Mesenteric fat pad (tissue), 1 donor: ENCODE results near the gene DYSF. TPM values are rescaled to one million over a fixed set of nuclear protein-coding genes. Genes with fewer than 3 reads are reported as not detected.

Experiments
- DNase-seq: peaks from one replicate; pipeline ENCODE4 v3.0.0-alpha.2; 2020; ENCODE audit warnings: low spot score
- total RNA-seq: library from RNA; stranded (reverse); fragmentation: NEBNext Ultra II Directional; extraction: Animal tissue kit (Norgen Biotek cat#: 25700); gene quantifications from one replicate; pipeline ENCODE4 v1.2.1, GENCODE V29; 2021
- donor health status: DM: yes; HTN: yes; CAD: no.

The DYSF gene
- total RNA-seq, 1 donor from 2014 or later: 54.1 TPM

DNA sequence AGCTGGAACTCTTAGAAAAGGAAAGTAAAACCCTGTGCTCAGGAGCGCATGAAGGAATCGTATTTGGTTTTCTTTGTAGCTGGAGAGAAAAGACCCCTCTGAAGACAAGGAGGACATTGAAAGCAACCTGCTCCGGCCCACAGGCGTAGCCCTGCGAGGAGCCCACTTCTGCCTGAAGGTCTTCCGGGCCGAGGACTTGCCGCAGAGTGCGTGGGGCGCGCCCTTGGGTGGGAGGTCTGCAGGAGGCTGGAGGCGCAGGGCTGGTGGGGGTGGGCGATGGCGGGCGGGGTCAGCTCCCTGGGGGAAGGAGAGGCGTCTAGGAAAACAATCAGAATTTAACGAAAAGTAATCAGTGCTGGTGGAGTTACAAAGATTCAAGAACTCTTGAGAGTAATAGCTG, 72.8 kb downstream of the DYSF start:
- DNase-seq: peak; percentile 72

DNA sequence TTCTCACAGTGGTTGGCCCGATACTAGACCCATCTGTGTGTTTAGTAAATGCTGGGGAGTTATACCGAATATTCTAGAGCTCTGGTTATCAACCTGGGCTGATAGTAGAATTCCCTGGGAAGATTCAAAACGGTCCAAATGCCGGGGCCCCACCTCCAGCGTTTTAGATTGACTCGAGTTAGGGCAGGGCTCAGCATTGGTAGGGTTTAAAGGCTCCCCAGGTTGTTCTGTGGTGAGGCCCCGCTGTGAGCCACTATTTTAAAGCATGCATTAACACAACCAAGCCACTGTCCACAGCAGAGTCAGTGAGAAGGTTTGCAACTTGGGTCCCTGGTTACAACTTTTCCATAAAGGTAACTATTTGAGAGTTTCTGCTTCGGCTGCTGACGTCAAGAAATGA, 73.6 kb downstream of the DYSF start:
- no peak for DNase-seq

DNA sequence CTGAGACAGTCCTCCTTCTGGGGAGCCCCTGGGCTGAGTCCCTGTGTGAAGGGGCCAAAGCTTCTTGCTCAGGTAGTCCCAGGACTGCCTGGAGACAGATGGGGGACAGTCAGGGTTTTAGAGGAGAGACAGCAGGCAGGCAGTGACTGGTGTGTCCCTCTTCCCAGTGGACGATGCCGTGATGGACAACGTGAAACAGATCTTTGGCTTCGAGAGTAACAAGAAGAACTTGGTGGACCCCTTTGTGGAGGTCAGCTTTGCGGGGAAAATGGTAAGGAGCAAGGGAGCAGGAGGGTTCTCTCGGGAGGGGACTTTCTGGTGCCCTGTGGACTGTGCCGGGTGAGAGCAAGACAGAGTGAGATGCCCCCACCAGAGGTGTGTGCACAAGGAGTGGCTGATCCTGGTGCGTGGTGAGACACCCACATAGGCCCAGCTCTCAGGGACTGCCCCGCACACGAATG, 74.8 kb downstream of the DYSF start:
- DNase-seq: peak; percentile 67

DNA sequence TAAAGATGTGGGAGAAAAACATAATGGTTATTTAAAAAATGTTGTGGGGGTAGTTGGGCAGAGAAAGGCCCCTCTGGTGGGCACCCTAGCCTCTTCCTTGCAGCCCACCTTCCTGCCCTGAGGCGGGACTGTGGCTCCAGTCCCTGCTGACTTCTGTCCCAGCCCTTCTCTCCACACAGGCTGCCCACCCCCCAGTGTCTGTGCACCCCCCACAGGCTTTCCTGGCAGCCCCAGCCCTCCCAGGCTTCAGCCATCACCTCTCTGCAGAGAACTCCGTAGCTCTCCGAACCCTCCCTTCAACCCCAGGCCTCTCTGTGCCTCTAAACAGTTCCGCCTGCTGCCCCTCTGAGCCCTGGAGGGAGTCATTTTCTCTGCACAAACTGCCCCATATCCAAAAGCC, 75.4 kb downstream of the DYSF start:
- DNase-seq: peak; percentile 62

DNA sequence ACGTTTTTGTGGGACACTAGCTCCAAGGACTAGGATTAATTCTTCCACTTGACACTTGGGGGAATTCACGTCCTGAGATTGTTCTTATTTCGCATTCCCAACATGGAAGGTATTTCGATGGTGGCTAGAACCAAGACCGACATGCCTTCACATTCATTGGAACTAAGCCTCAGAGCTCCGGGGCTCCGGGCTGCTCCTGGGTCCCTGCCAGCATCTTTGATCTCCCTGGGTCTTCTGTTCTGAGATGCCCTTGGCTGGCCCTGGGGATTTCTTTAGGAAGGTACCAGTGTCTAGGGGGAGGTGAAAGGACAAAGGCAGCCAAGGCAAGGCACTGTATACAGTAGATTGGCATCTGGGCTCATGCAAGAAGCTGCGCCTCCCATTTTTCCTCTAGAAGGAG, 76.8 kb downstream of the DYSF start:
- peak; percentile 41 for DNase-seq

DNA sequence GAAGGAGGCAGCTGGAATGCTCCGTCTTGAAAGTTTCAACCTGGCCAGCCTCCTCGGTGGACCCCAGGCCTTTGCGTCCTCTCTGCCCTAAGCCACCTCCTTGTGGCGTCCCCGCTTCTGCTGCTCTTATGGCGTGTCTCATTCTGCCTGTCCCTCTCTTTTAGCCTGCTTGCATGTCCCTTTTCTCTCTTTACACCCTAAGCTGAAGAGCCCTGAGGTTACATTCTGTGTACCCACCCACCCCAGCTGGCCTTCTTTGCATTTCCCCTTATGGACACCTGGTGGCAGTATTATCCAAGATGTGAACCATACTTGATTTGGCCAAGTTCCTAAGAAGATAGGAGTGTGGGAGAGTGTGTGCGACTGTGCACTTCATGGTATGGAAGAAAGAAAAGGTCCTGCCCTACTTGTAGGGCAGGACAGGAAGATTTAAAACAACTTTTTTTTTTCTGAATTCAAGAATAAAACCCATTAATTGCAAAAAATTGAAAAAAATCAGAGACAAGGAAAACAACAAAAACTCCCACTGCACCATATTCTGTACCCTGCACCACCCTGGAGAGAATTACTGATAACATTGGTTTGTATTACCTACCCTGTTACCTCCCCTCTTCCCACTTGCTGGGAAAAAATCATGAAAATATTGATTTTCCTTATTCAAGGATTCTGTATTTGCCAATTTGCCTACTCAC, 77.4 kb downstream of the DYSF start:
- peak; percentile 14 for DNase-seq

DNA sequence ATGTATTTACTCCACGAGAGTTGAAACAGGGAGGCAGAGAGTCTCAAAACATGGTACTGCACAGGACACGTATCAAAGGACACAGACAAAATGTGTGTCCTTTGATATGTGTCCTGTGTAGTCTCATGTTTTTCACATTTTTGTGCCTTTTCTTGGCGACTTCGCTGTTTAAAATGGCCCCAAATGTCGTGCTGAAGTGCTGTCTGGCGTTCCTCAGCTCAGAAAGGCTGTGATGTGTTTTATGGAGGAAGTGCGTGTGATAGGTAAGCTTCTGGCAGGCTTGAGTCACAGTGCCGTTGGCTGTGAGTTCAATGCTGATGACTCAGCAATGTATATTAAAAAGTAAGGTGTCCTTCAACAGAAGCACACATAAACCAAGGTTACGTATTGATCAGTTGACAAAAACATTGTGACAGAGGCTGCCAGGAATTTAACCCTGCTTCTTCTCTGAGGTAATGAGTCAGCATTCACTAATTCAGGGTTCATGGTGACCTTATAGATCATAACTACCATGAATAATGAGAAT, 78.2 kb downstream of the DYSF start:
- DNase-seq: peak; percentile 30

DNA sequence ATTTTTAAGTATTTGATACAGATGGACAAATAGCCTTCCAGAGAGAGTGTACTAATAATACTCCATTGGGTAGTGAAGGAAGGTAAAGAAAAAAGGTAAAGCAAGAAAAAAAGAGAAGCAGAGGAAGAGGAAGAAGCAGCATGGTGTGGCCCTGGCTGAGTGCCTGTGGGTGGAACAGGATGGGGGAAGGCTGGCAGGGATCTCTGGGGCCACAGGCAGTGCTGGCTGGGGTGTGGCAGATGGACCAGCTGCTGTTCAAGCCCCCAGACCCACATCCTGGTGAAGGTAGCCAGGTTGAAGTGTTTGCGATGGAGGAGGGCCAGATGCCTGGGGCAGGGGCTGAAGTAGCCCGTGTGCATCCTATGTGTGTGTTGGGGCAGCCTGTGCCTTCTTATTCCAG, 79.0 kb downstream of the DYSF start:
- peak; percentile 47 for DNase-seq

DNA sequence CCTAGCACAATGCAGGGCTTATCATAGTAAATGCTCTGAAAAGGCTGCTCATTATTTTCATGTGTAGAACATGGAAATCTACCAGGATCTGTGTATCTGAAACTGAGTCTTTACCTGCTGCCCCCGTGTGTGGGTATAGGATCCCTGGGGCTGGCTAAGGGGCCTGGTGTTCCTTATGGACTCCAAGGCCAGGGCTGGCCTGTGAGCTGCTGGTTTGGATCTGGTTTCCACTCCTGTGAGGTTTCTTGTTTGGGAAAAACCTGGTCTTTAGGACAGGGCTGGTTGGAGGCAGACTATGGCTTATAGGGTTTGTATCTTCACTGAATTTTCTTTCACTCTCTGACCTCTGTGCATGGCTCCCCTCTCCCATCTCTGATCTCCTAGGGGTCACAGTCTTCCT, 80.8 kb downstream of the DYSF start:
- DNase-seq: peak; percentile 24

DNA sequence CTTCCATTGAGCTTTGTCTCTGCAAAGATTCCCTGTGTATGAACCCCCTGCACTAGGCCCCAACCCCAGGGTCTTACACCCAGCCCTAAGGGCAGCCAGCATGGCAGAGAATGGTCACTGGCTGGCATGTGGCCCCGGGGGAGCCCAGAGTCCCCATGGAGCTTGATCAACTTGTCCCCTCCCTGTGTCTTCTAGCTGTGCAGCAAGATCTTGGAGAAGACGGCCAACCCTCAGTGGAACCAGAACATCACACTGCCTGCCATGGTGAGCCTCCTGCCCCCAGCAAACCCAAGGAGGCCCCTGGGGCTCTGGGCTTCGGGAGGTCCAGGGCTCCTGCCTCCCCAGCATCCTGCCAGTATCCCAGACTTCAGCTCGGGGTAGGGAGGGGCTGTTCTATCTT, 81.5 kb downstream of the DYSF start:
- peak; percentile 55 for DNase-seq

DNA sequence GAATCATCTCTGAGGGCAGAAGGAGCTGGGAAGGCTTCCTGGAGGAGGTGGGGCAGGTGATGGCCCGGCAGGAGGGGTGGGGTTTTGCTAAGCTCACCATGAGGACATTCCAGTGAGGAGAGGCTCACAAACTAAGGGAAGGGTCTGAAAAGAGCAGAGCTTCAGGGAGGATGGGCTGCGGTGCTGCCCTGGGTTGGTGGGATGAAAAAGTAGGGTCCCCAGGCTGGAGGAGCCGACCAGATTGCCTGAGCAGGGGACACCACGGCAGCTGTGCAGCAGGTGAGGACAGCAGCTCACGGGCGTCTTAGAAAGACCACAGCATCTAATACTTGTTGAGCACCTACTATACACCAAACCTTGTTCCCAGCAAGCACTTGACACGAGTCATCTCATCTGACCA, 82.2 kb downstream of the DYSF start:
- peak; percentile 81 for DNase-seq

DNA sequence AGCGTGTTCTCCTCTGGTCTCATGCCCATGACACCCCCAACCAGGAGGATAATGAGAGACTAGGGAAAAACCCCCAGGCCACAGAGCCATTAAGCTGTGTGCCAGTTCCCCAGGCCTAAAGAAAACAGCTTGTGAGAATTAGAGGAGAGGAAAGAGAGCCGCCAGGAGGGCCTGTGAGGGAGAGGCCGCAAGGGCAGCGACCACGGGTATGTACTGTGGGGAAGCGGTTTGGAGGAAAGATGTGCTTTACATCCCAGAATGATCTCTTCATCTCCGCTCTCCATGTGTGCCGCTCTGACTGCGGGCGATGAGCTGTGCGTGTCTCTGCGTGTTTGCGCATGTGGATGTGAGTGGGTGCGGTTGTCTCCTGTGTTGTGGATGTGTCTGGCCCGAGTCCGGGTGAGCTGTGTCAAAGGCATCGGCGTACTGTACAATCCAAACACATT, 82.9 kb downstream of the DYSF start:
- DNase-seq: peak; percentile 81

DNA sequence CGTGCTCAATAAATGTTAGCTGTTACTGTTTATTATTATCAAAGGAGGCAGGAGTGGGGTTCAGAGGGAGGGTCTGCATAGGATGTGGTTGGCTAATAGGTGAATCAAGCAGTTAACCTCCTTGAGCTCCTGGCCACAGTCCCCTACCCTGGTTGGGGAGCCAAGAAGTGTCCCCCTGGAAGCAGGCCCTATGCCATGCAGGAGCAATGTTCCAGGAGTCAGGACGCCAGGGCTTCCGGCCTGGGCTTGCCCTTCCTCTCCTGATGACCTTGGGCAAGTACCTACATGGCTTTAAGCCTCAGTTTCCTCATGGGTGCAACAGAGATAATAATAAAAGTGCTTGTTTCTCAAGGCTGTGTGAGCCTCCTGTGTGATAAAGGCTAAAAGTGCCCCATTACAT, 84.9 kb downstream of the DYSF start:
- peak; percentile 67 for DNase-seq

DNA sequence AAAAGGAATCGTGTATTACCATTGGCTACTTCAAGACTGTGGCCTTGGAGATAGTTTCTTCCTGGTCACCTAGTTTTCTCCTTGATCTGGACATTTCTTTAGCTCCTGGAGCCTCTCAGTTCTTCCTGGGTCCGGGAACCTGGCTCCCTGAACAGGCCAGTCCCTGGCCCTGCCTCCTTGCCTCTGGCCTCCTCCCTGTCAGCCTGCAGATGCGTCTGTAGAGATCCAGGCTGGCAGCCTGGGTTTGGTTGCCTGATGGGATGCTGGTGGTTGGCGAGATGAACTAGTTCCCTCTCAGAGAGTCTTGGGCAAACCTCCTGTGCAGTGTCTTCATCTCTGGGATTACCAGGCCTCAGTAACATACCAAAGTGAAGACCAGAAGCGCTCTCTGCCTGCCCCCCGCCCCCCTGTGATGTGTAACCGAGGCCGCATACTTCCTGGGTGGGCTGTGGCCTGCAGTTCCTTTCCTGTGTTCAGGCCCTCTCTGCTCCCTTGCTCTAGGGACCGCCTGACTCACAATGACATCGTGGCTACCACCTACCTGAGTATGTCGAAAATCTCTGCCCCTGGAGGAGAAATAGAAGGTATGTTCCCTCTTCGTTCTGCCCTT, 85.4 kb downstream of the DYSF start:
- peak; percentile 43 for DNase-seq

DNA sequence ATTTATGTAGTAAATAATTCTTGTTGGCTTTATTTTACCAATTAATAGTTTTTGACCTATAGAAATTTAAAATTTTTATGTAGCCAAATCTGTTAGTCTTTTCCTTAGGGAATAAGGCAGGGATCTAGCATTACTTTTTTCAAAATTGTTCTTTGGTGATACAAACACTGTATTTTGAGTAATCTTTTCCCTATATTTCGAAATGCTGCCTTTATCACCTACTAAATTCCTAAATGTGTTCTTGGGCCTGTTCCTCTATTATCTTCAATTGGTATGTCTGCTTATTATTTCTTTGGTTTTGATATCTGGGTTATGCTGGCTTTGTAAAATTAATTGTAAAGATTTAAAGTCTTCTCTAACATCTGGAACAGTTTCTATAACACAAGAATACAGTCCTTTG, 87.5 kb downstream of the DYSF start:
- DNase-seq: no peak

DNA sequence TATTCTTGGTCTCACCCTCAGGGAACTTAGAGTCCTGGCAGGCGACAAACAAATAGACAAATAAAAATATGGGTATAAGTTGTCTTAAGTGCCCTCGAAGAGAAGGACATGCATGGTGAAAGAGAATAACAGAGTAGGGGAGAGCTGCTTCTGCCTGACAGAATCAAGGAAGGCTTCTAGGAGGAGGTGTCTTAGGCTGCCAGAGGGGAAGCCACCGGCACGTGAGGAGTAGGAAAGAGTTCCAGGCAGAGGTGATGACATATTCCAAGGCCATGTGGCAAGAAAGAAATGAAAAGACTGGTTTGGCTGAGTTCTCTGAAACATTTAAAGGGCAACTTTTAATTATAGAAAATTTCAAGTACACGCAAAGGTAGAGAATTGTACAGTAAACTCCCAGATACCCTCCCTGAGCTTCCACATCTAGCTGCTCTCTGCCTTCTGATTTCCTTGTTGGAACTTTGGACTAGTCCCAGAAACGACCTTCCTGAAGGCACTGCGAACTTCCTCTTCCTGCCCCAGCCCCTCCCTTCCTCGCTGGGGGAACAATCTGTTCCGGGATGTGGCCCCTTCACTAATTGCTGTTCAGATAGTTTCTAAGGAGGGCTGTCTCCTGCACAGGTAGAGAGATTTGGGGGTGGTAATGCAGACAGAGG, 91.7 kb downstream of the DYSF start:
- DNase-seq: no peak

DNA sequence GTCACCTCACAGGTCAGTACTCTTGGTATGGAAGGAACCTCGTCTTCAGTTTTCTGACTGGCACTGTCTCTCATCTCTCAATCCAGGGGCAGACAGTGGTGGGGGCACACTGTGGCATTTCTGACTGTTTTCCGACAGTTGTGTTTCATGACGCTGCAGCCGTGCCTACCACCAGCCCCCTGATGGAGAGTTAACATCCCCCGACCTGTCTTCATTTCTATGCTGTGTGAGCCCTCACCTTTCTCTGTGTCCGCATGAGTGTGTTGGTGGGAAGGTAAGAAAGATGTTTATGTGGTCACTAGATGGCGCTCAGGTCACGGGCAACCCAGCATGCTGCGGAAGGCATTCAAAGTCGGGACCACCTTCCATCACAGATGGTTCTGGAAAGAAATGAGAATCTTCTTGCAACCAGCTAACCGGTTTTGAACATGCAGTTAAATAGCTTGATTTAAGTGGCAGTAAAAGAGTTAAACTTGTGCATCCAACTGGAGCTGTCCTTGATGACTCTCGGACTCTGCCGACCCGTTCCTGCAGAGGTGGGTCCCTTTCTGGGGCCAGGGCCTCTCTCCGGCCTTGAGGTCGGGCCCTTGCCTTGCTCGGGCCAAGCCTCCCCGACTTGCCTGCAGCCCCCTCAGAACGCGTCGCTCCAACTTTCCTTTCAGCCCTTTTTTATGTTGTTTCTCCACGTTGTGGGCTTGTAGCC, 92.4 kb downstream of the DYSF start:
- no peak for DNase-seq

DNA sequence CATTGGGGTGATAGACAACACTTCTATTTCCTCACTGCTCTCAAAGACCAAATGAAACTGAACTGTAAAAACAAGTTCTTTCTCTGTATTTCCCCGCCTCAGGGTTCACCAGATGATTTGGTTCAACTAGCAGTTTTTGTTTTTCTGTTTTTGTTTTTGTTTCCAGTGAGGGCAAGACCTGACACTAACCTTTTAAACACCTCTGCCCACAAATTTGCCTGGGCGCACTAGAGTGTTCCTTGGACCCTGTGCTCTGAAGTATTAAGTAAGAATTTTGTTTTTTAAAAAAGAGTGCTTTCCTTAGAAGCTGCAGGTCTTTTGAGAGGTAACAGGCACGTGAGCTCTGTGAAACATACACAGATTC, 92.9 kb downstream of the DYSF start:
- DNase-seq: no peak

DNA sequence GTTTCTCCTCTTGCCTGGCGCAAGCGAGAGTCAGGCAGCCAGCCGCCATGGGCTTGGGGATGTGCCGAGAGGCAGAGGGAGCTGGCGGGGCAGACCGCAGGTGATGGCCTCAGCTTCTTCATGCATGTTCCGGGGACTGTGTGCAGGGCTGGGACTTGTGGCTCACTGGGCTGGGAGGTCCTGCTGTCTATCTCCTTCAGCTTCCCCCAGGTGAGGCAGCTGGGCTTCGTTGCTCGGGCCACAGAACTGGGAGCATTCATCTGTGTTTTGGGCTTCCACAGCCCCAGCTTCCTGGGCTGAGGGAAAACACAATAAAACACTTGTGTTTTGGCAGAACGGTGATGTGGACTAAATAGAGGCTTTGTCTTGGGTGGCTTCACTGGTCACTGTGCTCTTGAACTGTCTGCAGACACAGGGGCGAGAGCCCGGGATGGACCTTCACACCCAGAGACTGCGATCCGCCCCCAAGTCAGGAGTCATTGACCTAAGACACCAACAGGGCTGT, 93.5 kb downstream of the DYSF start:
- no peak for DNase-seq

DNA sequence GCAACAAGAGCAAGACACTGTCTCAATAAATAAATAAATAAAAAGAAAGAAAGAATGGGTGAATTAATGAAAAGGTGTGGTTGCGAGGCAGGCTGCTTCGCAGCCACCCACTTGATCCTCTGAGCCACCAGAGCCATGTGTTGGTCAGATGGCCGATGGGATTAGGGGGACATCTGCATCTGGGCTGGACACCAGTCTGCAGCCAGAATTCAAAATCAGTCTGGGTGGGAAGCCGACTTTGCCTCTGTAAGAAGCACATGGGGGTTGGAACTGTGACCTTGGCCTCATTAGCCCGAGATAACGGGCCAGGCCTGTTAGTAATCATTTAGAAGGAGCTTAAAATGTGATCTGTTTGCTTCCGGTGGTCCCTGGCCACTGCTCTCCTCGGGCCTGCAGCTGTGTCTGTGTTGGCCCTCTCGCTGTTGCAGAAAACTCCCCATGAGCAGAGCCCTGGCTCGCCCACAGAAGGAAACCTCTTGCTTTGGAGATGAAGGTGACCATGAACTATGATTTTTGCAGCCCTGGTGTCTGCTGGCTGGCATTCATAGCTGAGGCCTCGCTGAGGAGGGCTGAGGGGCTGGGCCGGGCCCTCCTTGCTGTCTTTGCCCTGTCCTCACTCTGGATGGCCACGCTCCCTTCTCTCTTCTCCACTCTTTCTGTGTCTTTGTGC, 94.4 kb downstream of the DYSF start:
- no peak for DNase-seq
